HG02973 (cell line): ENCODE data around the gene SART3.
"Not testable (repeated sequence)": the region's sequence is repeated elsewhere in the genome, so short reads cannot be mapped to it uniquely, and the experiment has no call there.

Experiments
- ATAC-seq: cut with Tn5 transposase; IDR thresholded peaks from one replicate; pipeline ENCODE4 v1.9.1; 2021; ENCODE audit warnings: moderate library complexity; ENCODE audit not compliant: unreplicated experiment

SART3 gene

DNA sequence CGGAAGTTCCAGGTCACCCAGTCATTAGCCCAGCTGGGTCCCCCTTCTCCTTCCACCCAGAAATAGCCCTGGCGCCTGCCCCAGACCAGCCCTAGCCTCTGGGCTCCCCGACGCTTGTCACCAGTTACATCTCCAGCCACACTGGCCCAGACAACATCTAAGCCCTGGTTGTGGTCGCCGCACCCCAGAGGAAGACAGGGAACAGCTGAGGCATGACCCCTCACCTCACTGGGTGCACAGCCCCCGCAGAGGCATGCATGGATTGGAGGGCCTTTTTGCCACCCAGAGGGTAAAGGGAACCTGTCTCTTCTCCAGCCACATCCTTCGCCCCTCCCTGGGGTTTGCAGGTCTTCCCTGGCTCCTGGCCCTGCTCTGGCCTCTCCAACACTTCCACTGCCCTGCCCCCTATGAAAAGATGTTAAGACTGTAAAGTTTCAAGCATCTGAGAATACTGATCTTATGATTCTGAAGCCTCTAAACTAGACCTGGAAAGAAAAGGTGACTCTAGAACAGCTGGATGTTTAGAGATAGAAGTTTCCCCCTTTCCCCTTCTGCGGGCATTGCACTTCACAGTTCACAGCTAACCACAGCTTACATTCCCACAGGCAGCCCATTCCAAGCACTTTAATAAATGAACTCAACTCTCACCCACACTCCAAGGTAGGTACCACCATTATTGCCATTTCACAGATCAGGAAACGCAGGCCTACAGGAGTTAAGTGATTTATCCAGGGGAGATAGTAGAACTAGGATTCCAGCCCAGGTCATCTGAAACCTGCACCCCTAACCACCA lies 22.2 kb upstream of the SART3 start:
- ATAC-seq = no peak

DNA sequence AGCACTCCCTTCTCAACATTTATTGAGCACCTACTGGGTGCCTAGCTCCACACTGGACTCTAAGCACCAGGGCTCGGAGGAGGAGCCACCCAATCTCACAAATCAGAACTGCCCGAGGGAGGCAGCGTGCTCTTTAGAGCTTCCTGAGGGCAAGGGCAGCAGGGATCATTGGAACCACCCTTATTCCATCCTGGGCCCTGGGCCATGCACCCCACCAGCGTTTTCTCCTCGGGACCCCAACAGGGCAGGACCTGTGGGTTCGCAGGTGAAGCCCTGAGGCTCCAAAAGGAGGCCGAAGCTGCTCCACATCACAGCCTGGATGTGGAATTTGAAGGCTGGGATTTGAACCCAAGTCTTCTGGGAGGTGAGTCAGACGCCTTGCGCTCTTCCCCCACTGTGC lies 21.5 kb upstream of the SART3 start:
- no peak for ATAC-seq

DNA sequence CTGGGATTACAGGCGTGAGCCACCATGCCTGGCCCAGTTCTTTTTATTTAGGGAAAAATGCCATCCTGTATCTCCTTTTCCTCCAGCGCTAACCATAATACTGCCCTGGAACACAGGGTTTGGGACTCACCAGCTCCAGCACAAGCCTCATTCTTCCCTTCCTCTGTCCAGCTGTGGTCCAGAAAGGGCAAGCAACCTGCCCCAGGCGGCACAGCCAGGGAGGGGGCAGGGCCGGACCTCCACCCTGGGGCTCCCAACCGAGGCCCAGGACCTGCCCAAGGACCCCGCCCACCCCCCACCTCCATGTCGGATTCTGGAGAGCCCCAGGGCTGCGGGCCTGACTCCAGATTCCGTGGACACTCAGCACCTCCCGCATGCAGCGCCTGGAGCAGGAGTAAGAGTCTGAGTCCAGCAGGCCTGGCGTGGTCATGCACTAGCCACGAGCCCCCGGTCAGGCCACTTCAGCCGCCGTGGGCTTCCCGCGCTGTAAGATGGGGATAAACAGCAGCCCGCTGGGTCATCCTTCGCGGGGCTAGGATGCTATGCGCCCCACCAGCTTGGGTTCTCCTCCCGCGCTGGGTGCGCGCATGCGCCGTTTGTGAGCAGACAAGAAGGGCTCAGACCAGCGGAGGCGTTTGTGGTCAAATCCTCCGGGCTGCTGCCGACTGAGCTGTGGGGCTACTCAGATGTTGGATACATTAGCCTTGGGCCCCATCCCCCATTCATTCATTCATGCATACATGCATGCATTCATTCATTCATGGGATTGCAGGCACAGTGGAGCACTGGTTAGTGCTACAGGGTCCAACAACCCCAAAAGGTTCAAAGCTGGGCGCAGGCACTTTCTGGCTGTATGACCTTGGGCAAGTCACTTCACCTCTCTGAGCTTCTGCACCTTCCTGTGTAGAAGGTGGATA lies 20.6 kb upstream of the SART3 start:
- ATAC-seq = no peak

DNA sequence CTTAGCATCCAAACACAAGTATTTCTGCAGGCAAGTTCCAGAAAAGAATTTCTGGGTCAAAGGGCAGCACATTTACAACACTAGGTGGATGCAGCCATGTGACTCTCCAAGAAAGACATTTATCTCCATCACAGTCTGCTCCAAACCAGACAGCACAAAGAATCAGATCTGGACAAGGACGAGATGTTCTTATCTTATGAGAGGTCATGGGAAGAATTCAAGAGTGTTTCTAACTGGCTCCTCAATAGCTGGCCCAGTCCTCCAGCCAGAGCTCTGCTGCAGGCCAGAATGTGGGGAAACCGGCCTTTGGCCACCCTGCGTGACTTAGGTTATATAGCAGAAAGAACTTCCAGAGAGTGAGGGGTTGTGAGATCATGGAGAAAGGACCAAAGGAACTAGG lies 19.6 kb upstream of the SART3 start:
- no peak for ATAC-seq

- no peak for ATAC-seq
Measured at GRCh38 chr12:108578813-108579212, 17.8 kb upstream of the SART3 start.

GRCh38 chr12:108578264-108578663 lies 17.3 kb upstream of the SART3 start:
- ATAC-seq = no peak

GRCh38 chr12:108577458-108577857 lies 16.5 kb upstream of the SART3 start:
- ATAC-seq = no peak

DNA sequence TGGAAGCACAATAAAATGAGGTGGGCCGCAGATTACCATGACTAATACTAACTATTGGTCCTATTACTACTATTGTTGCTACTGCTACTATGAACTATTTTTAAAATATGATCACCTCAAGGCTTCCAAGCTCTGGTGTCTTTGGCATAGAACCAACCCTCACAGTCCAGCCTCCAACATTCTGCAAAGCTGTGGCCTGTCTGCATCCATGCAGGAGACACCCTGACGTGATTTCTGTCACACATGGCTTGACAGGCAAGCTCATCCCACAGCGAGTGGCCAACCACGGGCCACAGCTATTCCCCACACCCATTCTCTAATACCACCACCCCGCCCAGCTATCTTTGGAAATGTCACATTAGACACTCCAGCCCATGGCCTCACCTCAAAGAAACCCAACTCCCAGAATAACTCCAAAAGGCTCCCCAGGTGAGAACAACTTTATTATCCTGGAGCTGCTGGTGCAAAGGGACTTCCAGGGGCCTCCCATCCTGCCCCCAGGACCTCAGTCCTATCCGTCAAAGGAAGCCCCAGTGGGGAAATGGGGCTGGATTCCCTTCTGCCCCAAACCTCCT lies 15.8 kb upstream of the SART3 start:
- no peak for ATAC-seq

GRCh38 chr12:108575199-108575912 lies 14.4 kb upstream of the SART3 start:
- no peak for ATAC-seq

- not testable (repeated sequence) for ATAC-seq
Measured at GRCh38 chr12:108574276-108574675, 13.3 kb upstream of the SART3 start.

GRCh38 chr12:108573317-108573716 lies 12.3 kb upstream of the SART3 start:
- ATAC-seq = peak; percentile 27

GRCh38 chr12:108572166-108572790 lies 11.3 kb upstream of the SART3 start:
- ATAC-seq = no peak

DNA sequence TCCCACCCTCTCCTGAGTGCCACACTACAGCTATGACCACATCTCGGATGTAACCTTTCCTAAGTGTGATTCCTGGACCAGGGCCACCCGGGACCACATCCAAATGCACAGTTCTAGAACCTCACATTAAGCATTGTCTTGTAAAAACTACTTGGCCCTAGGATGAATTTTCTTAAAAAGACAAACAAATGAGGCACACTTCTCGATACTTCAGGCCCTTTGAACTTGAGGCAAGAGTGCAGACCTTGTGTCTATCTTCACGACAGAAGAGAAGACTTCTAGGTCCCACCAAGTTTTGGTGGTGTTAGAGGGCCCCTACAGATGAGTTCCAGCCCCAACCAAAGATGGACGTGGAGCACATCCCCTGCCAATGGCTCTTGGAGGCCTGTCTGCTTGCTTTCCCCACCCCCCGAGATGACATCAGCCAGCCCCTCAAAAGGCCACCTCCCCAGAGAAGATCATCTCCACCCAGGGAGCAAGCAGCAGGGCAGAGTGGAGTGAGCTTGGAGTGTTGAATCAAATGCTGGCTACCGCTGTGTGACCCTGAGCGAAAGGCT lies 10.7 kb upstream of the SART3 start:
- ATAC-seq = no peak

DNA sequence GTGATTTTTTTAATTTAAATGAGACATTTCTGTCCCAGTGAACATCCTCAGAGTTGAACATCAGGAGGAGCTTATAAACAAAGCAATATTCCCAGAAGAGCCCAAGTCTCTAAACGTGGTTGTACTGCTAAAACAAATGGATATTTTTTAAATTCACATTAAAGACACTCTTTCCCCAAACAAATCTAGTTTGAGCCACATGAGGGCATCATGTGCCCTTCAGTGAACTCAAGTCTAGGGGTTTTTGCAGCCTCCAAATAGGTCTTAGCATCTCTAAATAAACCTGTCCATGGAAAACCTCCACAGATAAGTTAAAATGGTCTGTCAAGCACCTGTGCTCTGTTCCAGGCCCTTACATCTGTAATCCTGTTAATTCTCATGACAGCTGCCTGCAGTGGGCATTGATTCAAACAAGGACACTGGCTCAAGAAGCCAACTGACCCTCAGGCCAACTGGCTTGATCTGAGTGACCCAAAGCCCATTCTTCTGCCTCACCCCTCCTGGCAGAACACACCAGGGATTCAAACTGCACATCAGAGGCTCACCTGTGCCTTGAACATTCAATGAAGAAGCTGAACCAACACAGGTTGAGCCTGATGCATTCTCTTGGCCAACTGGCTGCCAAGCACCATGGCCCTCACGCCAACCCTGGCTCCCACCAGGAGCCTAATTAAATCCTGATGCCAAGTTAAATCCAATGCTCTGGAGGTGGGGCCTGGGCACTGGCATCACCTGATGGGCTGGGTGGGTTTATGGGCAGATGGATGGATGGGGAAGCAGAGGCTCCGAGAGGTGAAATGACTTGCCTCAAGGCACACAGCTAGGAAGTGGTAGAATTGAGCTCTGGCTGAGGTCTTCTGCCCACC lies 10.0 kb upstream of the SART3 start:
- ATAC-seq = no peak

- peak; percentile 65 for ATAC-seq
Measured at GRCh38 chr12:108568338-108569154, 7.6 kb upstream of the SART3 start.

DNA sequence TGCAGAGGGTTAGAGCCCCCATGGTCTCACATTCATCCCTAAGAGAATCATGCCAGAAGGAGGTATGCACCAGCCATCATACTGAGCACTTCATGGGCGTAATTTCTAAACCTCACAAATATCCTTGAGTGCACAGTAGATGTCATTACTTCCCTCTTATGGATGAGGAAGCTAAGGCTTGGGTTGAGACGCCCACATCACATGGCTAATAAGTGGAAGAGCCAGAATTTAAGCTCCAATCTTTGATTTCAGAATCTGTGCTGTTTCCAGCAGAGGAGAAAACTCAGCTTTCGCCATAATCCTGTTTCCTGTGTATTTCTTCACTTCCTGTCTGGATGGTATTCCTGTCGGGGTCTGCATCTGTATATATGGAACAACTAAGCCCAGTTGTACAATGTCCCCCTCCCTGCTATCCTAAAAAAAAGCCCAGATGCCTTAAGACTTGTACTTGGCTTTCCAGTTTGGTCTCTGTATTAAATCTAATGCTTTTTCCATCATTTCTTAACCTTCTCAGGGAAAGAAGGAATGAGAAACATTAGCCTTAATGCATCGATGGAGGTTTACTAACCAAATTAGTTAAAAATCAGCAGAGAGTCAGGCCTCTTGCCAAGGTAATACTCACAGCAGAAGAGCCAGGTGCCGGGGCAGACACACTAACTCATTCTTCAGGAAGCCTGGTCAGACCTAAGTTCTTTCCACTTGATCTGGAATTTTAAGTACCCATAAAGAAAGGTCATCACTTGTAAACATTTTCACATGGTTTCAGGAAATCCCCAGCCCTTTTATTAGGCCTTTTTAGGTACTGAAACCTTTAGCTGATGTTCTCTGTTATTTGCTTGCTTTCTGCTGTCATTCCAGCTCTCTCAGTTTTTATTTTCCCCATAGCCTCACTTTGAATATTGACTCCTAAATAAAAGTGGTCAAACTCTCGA lies 6.7 kb upstream of the SART3 start:
- no peak for ATAC-seq

DNA sequence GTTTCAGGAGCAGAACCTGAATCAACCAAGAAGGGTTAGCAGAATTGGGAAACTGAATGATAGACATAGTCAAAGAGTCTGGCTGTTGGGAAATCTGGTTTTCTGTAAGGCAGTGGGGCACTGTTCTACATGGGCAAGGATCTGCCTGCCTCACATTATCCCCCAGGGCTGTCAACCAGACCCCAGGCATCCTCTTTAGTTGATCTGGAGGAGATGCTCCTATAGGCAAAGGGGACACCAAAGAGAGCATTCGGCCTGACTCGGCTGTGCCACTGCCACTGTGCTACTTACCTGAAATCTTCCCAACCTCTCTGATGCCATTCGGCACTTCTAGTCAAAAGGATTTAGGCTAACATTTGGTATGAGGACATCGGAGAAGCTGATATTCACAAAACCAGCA lies 5.5 kb upstream of the SART3 start:
- no peak for ATAC-seq
